Activated CD8-positive, alpha-beta memory T cell treated with anti-CD3 and anti-CD28 coated beads, Interleukin-2, amount 50 U/mL, for 4 hours (primary cell): ENCODE measurements around the gene KCNJ15.

Source experiments
- DNase-seq: peaks from one replicate; pipeline ENCODE4 v3.0.0-alpha.2; 2020

KCNJ15 gene

DNA sequence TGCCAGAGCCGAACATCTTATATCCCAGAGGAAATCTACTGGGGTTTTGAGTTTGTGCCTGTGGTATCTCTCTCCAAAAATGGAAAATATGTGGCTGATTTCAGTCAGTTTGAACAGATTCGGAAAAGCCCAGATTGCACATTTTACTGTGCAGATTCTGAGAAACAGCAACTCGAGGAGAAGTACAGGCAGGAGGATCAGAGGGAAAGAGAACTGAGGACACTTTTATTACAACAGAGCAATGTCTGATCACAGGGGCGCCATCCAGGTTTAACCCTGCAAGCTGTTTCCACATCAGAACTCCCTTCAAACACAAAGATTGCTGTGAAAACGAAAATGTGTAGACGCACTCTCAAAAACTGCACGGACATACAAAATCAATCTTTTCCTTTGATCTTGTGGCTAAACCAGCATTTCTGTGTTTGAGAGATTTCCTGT lies 43.4 kb downstream of the KCNJ15 start:
- DNase-seq: no peak

DNA sequence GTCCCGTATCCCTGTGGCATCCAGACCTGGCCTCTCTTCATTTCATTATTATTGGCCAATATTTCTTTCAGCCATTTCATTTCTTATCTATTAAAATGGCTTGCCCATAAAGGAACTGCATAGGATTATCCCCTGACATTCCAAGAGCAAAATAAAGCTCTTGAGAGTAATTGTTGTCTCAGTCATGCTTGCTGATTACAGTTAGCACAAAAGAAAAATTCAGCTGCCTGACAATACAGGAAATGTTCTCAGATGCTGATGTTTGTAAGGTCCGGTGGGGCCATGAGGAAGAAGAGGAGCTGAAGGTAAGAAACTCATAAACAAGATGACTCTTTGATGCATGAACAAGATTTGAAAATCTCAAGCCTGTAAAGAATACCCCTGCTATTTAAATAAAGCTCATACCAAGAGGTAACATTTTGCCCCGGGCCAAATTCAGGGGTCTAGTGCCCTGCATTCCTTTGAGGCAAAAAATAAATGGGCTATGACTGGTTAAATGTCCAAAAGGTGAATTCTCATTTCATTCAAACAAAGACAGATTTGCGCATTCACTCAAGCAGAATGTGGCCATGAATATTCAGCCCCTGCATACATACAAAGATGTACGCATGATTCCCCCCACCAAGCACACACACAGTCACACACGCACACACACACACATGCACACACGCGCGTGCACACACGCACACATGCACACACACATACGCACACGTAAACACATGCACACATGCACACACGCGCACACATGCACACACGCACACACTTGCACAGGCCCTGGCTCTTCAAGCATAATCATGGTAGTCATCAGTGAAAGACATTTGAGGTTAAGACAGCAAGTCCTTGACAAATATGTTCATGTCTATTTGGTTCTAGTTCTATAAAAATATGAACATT lies 44.8 kb downstream of the KCNJ15 start:
- DNase-seq: no peak

DNA sequence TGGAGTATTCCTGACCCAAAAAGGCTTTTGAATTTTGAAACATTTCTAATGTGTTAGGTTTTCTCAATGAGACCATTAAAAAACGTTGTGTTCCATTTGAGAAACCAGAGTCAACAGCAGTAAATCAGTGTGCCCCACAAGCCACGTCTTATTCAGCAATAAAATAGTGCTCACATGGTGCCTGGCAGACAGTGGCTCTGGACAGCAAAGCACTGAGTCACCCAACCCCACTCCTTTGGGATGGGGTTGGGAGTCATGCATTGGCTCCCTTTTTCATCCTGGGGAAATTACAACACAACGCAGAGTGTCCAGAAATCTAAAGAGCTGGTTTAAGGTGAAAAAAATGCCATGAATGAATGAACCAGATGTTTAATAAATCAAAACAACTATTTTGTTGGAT lies 46.5 kb downstream of the KCNJ15 start:
- DNase-seq: no peak

DNA sequence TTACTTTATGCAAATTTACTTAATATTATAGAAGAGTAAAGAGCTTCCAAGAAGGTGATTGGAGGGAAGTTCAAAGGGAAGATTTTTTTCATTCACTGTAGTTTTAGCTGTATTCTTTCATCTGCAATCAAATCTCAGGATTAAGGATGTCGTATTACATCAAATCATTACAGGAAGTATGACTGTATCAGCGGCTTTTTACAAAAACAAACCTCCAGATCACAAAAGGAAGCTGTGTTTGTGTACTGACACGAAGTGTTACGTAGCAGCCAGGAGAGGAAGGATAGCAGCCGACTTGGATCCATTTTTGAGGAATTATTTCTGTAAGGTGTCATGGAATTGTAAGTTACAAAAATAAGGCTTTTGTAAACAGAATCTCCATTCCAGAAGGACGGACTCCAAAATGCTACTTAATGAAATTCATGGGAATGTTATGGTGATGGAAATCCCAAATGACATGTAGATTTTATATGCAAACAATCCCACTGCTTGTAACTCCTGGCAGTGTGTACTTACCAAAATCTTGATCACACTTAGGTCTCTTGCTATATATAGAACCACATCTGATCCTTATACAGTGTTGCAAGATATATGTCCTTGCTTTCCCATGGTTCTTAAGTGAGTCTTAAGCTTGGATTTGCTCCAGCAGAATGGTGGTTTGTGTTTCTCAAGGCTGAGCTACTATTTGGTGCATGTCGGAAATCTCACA lies 49.8 kb downstream of the KCNJ15 start:
- DNase-seq: no peak

DNA sequence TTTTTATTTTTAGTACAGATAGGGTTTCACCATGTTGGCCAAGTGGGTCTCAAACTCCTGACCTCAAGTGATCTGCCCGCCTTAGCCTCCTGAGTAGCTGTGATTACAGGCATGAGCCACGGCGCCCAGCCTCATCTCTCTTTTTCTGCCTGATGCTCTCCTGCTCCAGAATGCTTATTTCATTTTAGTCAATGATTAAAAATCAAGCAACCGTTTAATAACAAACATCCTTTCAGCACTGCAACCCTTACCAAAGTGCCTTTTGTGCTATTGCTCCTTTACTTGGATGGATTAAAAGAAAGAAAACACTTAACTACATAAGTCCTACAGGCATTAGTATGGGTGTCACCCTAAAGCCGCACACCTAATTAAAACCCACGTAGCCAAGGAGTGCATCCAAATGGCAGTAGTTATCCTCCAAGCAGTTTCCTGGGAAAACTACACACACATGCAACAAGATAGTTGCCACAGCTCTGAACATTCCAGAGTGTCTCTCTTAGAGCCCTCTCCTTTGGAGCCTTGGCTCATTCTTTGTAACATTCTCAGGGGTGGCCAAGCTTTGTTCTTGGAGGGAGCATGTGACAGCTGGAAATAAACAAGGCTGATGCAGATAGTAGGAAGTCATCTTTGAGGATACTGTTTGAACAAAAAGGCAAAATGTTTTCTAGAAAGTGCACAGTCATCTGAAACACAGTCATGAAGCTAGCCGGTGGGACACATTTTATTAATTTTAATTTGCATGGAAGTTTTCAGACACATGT lies 51.2 kb downstream of the KCNJ15 start:
- no peak for DNase-seq

DNA sequence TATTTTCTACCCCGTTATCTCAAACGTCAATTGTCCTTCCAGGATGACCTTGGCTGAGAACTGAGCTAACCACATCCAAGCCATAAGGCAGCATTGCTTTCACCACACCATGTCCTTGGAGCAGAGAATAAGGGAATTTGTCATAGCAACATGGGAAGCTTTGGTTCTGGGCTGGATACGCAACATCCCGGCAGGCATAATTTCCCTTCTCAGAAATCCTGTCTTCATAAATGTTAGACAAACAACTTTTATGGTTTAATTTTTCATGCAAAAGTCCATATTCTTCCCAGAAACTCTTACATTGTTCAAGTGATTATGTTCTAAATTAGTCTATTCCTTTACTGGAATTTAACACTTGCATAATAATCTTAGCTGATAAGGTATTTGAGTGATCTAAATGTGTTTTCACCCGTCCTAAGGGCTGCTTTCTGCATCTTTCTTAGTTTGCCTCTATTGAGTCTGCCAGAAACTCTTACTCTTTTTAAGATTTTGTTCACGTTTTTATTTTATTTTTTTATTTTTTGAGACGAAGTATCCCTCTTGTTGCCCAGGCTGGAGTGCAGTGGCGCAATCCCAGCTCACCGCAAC lies 51.8 kb downstream of the KCNJ15 start:
- no peak for DNase-seq

DNA sequence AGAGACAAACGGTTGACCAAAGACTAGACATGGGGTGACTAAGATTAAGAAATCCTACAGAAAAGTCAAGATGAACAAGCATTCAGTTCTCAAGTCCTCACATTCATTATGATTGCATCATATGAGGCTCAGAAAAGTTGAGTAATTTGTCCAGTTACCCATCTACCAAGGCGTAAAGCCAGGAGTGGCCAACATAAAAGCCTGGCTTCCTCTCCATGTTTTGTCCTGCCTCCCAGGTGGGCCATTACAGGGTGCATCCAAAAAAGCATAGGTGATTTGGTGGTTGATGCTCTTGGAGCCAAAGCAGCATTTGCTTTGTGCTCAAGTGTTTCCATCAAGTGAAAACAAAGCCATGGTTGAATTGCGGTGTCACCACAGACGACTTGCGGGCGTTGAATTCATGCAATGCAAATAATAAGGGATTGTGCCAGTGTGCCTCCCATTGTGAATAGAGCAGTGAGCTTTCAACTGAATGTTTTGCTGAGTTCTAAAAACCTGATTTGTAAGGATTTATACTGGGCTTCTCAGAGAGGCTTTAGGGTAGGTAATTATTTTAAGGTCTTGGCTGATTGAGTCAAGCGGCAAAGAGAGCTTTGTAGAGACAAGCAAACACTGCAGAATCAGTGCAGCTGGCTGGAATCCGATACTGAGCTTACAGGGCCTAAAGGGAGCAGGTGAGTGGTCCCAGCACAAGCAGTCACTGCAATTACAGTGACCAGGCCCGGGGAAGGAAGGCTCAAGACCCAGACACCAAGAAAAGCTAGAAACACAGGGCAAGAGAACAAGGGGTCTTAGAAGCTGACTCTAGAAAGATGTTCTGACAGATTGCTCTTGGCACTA lies 54.1 kb downstream of the KCNJ15 start:
- no peak for DNase-seq

DNA sequence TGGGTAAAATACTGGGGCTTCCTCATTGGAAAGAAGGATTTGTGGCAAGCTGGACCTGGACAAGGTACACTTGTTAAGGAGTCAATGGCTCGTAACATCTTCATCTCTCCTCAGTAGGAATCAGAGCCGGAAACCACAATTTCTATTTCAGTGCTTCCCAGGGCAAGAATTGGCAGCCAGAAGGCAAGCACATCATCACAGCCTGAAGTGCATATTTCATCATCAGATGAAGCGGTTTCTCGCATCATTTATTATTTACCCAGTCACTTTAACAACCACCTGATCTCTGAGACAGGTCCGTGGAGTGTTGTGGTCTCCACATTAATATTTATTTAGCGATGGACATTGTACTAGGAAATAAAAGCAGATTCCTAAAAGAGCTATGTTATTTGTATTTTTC lies 55.0 kb downstream of the KCNJ15 start:
- no peak for DNase-seq

DNA sequence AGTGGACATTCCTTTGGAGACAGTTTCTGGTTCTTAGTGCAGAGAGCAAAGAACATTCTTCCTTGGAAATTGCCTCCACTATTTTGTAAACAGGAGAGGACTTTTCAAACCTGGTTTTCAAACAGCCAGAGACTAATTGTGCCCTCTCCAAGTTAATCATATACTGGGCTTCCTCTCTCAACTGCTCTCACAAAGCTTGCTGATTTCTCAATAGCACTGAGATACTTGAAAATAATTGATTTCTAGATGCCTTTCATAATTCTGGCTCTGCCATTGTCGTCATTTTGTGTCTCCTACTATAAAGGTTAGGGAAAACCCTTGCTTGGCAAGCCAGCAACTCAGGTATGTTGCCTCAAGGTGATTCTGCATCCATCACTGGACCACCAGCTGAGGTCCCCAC lies 56.0 kb downstream of the KCNJ15 start:
- DNase-seq: no peak

DNA sequence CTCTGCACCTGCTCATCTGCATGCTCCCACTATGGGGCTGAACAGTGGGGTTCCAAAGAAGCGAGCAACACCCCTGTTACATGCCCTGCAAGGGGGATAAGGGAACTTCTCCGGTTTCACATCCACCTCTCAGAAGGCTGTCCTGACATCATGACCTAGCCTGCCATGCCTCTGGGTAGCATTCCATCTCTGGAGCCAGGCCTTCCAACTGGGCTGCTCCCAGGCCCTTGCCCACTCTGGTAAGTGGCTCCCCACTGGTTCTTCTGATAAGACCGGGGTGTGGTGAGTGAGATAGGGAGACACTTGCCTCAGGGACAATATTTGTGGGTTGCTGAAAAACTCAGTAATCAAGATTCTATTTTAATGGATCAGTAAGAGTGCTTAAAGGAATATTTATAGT lies 57.8 kb downstream of the KCNJ15 start:
- DNase-seq: no peak

DNA sequence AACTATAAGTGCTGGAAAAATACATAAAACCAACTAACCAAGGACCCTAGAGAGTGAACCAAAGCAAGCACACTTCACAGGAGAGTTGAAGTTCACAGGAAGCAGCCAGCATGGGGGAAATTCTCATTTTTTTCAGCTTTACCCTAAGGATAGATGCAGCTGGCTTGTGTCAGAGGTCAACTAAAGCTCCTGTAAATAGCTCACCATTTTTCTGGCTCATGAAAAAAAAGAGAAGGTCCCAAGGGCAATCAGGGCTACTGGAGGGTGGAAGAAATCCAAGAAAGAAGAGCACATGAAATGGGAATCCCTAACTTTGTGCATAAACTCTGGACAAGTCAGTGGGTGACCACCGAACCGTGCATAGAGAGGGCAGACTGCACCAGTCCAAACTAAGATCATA lies 58.3 kb downstream of the KCNJ15 start:
- no peak for DNase-seq

DNA sequence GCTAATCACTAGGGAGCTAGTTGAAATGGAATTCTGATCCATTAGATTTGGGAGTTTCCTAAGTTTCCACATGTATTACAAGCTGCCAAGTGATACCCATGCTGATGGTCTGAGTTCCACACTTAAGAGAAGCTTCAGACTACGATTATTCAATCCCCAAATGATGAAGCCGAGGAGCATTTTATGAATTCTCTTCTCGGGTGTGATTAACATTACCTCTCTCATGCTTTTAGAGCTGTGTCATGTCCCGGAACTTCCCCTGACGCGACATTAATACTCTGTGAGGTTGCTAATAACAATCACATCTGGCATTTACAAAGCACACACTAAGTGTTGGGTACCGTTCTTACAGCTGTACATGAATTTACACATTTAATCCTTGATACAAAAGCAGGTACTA lies 63.0 kb downstream of the KCNJ15 start:
- no peak for DNase-seq

DNA sequence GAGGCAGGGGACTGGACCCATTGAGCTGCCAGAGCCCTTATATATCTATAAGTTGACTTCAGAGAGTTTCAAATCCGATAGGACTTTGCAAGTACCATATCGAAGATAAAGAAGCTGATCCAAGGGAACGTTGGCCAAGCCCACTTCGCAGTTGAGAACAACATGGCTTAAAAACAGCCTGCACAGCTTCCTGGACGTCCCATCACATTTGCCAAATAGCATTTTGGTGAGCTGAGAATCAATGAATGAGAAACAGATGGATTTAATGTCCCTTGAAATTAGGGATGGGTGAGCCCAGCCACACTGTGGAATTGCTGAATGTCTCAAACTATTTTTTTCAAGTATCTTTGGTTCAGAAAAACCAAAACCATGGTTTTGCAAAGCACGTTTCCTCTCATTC lies 64.8 kb downstream of the KCNJ15 start:
- DNase-seq: no peak

DNA sequence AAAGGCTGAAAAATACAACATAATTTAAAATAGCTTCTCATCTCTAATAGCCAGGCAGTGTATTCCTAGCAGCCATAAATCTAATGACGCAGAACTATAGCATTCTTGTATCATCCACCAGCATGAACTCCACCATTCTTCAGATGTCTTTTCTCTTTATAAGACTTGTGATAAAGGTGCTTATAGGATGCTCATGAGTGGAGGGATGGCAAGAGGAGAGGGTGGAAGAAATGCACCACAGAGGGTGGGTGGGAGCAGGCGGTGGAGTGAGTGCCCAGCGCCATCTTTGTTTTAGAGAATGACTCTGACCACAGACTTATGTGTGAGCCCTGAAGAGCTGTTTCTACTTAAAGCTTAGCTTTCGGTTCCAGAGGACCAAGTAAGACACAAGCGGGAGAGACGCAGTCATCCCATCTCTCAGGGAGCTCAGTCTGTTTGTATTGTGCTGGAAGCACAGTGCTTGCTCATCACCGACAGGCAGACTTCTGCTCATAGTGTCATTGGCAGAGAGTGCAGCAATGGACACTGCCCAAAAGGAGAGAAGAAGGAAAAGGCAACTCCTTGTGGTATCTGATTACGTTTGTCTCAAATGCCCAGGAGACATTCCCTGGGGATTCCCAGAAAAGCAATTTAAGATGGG lies 65.6 kb downstream of the KCNJ15 start:
- DNase-seq: no peak

DNA sequence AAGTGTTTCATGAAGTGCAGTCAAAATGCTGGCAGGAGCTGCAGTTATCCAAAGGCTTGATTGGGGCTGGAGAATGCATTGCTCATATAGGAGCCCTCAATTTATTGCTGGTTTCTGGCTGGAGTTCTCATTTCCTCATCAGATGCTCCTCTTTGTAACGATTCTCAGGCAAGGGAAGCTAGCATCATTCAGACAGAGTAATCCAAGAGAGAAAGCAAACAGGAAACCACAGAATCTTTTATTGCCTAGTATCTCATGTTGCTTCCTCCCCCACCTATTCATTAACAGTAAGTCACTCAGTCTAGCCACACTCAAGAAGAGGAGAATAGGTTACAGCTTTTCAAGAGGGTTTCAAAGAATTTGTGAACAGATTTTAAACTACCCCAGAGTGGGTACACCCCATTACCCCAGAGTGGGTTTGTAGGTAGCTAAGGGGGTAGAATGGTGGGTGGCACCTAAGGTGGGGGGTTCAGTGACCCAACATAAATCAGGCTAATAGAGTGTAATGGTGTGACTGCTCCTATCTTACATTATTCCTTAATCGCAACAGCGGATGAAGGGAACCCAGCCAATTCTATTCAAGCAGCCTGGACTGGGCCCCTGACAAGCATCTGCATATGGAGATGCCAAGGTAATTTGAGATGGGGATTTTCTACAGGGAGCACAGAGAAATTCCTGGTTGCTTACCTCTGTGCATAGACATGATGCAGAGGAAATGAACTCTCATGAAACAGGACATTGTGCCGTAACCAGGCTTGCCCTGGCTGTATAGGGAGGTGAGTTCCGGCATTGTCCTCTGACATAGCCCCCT lies 67.1 kb downstream of the KCNJ15 start:
- DNase-seq: no peak

DNA sequence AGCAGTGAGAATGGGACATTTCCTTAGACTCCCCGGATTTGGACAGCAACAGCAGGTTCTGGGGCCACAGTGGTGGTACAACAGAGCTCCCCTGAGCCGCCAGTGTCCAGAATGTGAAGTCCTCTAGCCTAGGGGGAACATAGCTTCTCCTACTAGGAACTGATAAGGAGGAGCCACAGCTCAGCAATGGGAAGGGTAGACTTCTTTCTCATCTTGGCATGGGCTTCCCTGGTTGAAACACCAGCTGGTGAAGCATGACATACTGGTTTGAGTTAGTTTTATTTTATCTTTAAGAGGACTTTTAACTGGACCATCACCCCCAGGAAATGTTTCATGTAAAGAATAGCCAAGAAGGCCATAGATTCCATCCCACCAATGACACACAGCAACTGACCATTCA lies 68.4 kb downstream of the KCNJ15 start:
- DNase-seq: no peak

DNA sequence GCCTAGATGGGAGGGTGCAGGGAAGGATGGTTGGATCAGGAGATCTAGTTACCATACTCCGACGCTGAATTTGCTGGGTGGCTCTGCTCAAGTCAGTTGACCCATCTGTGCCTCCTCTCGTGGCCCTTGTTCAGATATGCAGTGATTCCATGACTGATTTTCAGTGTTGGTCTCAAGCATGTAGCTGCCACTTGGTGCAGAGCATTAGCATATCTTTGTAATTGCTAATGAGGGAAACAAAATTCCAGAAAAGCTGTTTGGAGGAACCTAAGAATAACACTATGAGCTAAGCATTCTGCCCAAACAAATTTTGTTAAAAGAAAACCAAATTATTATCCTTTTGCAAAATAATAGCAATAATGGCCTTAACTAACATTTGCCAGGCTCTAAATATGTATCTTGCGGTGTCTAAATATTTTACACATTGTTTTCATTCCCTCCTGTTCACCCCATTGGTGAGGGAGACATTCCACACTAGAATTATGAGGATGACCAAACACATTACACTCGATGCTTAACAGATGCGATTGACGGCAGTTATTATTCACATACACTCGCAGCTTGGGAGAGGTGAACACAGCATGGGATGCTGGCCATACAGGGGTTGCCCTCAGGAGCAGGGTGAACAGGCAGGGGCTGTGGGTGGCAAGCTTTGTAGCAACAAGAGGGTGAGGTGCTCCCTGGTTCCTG lies 69.1 kb downstream of the KCNJ15 start:
- DNase-seq: no peak

DNA sequence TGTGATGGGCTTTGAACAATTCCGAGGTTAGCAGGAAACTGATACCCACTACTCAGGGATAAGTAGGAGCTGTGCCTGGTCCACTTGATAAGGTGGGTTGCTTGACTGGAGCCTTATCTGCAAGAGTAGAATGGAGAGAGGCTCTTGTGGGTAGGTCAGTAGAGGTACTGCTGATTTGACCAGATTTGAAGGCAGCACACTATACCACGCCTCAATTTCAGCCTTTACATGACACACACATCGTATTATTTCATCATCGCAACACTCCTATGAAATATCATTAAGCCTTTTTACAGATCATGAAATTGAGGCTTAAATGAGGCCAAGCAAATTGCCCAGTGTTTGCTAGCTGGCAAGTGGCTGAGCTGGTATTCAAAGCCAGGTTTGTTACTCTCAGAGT lies 69.6 kb downstream of the KCNJ15 start:
- DNase-seq: no peak

DNA sequence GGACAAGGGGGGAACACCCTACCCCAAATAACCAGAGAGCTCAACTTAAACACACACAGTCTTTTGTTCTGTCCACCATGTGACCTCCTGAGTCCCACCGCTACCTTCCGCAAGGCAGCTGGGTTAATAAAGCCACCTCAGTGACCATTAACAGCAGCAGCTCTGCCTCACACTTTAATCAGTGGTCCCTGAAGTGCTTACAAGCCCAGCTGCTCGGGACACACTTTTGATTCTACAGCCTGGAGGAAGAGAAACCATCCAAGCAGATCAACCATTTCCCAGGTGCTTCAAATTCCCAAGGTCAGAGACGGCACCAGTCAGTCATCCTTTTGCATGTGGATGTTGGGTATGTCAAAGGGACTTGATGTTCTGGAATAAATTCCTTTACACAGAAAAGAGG lies 70.1 kb downstream of the KCNJ15 start:
- no peak for DNase-seq

DNA sequence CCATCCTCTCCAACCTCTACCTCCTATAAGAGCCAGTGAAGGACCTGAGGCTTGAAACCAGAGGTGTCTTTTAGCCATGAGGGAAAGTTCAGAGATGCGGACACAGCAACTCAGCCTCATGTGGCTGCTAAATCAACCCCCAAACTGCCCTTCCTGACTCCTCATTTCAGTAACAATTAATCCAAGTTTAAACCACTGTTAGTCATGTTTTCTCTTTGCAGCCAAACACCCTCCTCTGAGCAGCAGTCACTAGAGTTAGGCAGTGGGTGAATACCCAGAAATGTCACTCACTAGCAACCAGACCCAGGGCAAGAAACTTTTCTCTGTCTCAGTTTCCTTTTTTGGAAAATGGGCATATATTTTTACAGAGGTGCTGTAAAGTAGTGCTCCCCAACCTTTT lies 71.2 kb downstream of the KCNJ15 start:
- DNase-seq: no peak
